ENCODE results near the gene RCOR3. TPM values are rescaled to one million over a fixed set of nuclear protein-coding genes. Genes with fewer than 3 reads are reported as not detected.

The RCOR3 gene
- total RNA-seq, 1 donor from 2014 or later, result 36.5 TPM

DNA sequence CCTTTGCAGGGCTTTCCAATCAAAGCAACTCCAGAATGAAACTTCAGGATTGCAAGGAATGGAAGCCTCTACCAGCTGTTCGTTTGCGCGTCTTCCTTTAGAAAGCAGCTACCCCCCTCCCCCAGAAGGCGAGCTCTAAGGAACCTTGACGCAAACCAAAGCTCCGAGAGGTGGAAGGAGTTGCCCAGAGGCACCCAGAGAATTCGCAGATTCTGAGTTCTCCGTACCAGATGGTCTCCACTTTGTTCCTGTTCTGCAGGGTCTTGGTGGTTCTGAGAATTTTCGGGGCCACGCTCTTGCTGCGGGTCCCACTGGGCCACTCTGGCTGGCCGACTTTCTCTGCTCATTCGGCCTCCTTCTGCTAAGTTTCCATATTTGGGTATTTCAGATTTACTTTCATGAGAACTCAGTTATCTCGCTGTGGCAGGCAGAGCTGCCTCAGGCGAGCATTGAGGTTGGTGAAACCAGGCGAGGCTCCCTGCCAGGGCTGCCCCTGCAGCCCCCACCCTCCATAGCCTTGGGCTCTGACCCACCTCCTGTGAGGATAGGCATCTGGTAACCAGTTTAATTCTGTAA is 68.3 kb downstream of the RCOR3 start:
- H3K9me3 Mint-ChIP-seq (ENCODE audit: low read depth), result no peaks in the 10 kb centered on the region
- H3K27ac Mint-ChIP-seq (ENCODE audit: unreplicated experiment), result peak overlapping the region; percentile 94

DNA sequence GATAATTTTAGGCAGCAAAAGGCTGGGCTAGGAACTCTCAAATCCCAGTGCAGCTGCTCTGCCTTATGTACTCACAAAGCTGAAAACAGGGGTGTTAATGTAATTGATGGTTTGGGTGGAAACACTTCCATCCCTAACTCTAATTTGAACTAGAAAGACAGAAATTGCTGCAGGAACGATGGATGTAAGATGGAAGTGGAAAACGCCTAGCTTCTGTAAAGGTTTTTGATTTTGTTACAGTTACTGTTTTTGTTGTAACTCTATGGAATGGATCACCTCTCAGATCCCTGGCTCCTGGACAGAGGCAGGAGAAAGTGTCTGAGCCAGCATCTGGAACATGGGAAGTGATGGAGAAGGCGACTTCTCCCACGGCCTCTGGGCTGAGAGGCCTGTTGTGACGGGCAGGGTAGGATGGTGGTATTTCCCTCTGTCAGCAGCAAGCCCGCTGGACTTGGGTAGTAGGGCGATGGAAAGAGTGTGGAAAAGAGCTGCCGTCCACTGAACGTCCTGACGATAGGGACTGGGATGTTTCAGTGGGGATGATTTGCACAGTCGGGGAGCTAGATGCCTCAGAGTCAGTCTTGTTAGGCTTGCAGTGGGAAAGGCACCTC is 69.0 kb downstream of the RCOR3 start:
- peak overlapping the region; percentile 88 for H3K4me3 Mint-ChIP-seq (ENCODE audit: unreplicated experiment)
- H3K9me3 Mint-ChIP-seq (ENCODE audit: low read depth), result no peaks in the 10 kb centered on the region
- DNase-seq (ENCODE audit: low spot score), result no peak
- H3K27me3 Mint-ChIP-seq (ENCODE audit: low read depth), result no peaks in the 10 kb centered on the region
- H3K36me3 Mint-ChIP-seq (ENCODE audit: low read depth), result no peaks in the 10 kb centered on the region
- peak overlapping the region; percentile 94 for H3K27ac Mint-ChIP-seq (ENCODE audit: unreplicated experiment)
- H3K4me1 Mint-ChIP-seq (ENCODE audit: low read depth), result peaks cover 64% of the 10 kb centered on the region
- TF ChIP-seq, protein P1, sequence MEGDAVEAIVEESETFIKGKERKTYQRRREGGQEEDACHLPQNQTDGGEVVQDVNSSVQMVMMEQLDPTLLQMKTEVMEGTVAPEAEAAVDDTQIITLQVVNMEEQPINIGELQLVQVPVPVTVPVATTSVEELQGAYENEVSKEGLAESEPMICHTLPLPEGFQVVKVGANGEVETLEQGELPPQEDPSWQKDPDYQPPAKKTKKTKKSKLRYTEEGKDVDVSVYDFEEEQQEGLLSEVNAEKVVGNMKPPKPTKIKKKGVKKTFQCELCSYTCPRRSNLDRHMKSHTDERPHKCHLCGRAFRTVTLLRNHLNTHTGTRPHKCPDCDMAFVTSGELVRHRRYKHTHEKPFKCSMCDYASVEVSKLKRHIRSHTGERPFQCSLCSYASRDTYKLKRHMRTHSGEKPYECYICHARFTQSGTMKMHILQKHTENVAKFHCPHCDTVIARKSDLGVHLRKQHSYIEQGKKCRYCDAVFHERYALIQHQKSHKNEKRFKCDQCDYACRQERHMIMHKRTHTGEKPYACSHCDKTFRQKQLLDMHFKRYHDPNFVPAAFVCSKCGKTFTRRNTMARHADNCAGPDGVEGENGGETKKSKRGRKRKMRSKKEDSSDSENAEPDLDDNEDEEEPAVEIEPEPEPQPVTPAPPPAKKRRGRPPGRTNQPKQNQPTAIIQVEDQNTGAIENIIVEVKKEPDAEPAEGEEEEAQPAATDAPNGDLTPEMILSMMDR (IDR thresholded peaks at IDR 0.05), result no peak

More for the DNA sequence above, 68.3 kb downstream of the RCOR3 start:
- TF ChIP-seq, protein P1 (IDR thresholded peaks at IDR 0.05), result peak; percentile 10
- Mint-ChIP-seq H3K4me1 (ENCODE audit: low read depth) (peaks cover 57% of the 10 kb centered on the region), H3K4me3 (ENCODE audit: unreplicated experiment) (peak overlapping the region; percentile 88), H3K27me3 (ENCODE audit: low read depth) (no peaks in the 10 kb centered on the region), H3K36me3 (ENCODE audit: low read depth) (no peaks in the 10 kb centered on the region)
- DNase-seq (ENCODE audit: low spot score), result no peak

DNA sequence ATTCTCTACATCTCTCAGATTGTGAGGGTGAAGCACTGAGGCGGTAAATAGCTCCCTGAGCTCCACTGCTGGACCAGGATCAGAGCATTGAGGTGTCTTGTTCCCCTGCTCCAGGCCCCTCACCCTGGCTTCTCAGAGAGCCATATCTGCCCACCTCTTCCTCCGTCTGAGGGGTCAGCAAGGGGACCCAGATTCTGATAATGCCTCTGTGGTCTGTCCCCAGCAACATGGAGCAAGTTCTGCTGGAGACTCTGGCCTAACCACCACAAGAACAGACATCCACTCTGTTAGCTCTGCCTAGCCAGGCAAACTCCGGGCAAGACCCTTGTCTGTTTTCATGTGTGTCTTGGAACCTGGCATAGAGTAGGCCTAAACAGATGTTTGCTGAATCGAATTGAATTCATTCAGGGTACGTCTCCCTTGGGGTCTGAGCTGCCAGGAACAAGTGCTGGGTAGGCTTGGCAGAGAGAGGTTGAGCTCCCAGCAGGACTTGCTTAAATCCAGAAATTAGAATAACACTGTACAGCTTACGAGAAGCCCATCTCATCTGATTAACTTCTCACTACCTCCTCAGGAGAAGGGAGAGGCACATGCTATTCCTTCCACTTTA is 69.8 kb downstream of the RCOR3 start:
- Mint-ChIP-seq H3K4me1 (ENCODE audit: low read depth) (peaks cover 68% of the 10 kb centered on the region), H3K9me3 (ENCODE audit: low read depth) (no peaks in the 10 kb centered on the region), H3K36me3 (ENCODE audit: low read depth) (no peaks in the 10 kb centered on the region), H3K27ac (ENCODE audit: unreplicated experiment) (no peak overlapping the region), H3K4me3 (ENCODE audit: unreplicated experiment) (peak overlapping the region; percentile 88), H3K27me3 (ENCODE audit: low read depth) (no peaks in the 10 kb centered on the region)
- TF ChIP-seq, protein P1 (IDR thresholded peaks at IDR 0.05), result no peak
- DNase-seq (ENCODE audit: low spot score), result no peak

DNA sequence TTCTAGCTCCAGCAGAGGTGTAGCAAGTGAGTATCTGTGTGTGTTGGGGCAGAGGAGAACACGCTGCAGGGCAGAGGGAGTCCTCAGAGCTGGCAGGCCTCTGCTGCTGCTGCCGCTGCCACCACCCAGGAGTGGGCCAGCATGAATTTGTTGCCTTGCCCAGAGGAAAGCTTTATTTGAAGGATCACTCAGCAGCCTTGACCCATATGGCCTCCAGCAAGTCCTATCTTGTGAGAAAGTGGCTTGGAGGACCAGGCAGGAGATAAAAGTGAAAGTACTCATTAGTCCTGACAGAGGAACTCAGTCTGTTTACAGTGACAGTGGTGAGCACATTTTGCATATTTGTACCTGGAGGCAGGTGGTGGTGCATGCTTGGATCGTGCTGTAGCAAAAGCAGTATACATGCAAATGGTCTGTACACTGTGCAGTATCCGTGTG is 70.6 kb downstream of the RCOR3 start:
- H3K27ac Mint-ChIP-seq (ENCODE audit: unreplicated experiment), result peak overlapping the region; percentile 46
- TF ChIP-seq, protein P1 (IDR thresholded peaks at IDR 0.05), result no peak
- H3K27me3 Mint-ChIP-seq (ENCODE audit: low read depth), result no peaks in the 10 kb centered on the region
- DNase-seq (ENCODE audit: low spot score), result no peak
- H3K36me3 Mint-ChIP-seq (ENCODE audit: low read depth), result no peaks in the 10 kb centered on the region
- peaks cover 70% of the 10 kb centered on the region for H3K4me1 Mint-ChIP-seq (ENCODE audit: low read depth)
- no peaks in the 10 kb centered on the region for H3K9me3 Mint-ChIP-seq (ENCODE audit: low read depth)
- no peak overlapping the region for H3K4me3 Mint-ChIP-seq (ENCODE audit: unreplicated experiment)

DNA sequence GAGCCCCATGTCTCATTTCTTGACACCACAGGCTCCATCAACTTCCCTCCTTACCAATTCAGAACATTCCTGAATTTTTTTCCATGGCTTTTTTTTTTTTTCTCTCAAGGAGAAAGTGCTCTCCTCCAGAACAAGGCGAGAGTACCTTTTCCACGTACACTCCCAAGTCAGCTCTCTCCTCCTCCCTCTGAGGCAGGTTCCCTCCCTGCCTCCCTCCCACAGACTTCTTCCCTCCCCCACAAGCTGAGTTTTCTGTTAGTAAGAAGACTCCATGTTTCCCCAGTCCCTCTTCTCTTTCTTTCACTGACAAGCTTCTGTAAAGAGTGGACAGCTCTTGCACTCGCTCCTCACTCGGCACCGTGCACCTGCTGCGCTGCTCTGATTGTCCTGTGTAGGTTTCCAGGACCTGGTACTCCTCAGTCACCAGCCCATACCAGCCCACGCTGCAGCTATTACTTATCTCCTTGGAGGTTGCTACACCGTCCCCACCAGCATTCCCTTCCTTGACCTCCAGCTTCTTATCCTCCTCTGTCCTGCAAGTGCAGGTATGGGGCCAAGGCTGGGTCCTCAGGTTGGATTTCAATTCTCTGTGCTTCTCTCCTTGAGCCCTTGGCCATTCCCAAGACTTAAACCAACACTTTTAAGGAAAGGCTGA is 71.2 kb downstream of the RCOR3 start:
- TF ChIP-seq, protein P1 (IDR thresholded peaks at IDR 0.05), result no peak
- no peak for DNase-seq (ENCODE audit: low spot score)
- H3K36me3 Mint-ChIP-seq (ENCODE audit: low read depth), result no peaks in the 10 kb centered on the region
- no peaks in the 10 kb centered on the region for H3K9me3 Mint-ChIP-seq (ENCODE audit: low read depth)
- H3K27ac Mint-ChIP-seq (ENCODE audit: unreplicated experiment), result peak overlapping the region; percentile 43
- H3K4me3 Mint-ChIP-seq (ENCODE audit: unreplicated experiment), result no peak overlapping the region
- H3K27me3 Mint-ChIP-seq (ENCODE audit: low read depth), result no peaks in the 10 kb centered on the region
- H3K4me1 Mint-ChIP-seq (ENCODE audit: low read depth), result peaks cover 76% of the 10 kb centered on the region

Measured in chondrocyte (in vitro differentiated cells).